AML-193 (cell line): ENCODE results near the gene PKNOX2.
A peak's percentile ranks its signal among the peaks of the same experiment; 100 is the strongest.

Source experiments
- DNase-seq, 2 experiments: peaks; one replicate each; lab custom pipeline; 2025; lab: John Stamatoyannopoulos, UW

PKNOX2 gene

GRCh38 chr11:125337836-125338834 is 173.6 kb downstream of the PKNOX2 start:
- no peak for DNase-seq

- DNase-seq, result no peak
Measured at GRCh38 chr11:125338886-125339811, 174.6 kb downstream of the PKNOX2 start.

GRCh38 chr11:125341676-125342075 is 177.1 kb downstream of the PKNOX2 start:
- no peak for DNase-seq

GRCh38 chr11:125342281-125342930 is 177.9 kb downstream of the PKNOX2 start:
- no peak for DNase-seq

- DNase-seq, result no peak
Measured at GRCh38 chr11:125343086-125343717, 178.7 kb downstream of the PKNOX2 start.

GRCh38 chr11:125343718-125344131 is 179.2 kb downstream of the PKNOX2 start:
- DNase-seq, result no peak

- DNase-seq, result no peak
Measured at GRCh38 chr11:125344846-125345420, 180.4 kb downstream of the PKNOX2 start.

- DNase-seq, result peak; percentile 22 to 58
Measured at GRCh38 chr11:125345421-125346178, 181.0 kb downstream of the PKNOX2 start.

GRCh38 chr11:125346179-125346530 is 181.6 kb downstream of the PKNOX2 start:
- no peak for DNase-seq

- DNase-seq, result no peak
Measured at GRCh38 chr11:125346565-125347260, 182.2 kb downstream of the PKNOX2 start.

- DNase-seq, result no peak
Measured at GRCh38 chr11:125347261-125347585, 182.7 kb downstream of the PKNOX2 start.

GRCh38 chr11:125348141-125348651 is 183.6 kb downstream of the PKNOX2 start:
- no peak for DNase-seq

- DNase-seq, result no peak
Measured at GRCh38 chr11:125348674-125349309, 184.2 kb downstream of the PKNOX2 start.

GRCh38 chr11:125350206-125351032 is 185.9 kb downstream of the PKNOX2 start:
- DNase-seq, result no peak

GRCh38 chr11:125351033-125351867 is 186.7 kb downstream of the PKNOX2 start:
- no peak for DNase-seq

- DNase-seq, result no peak
Measured at GRCh38 chr11:125351868-125352250, 187.3 kb downstream of the PKNOX2 start.

- DNase-seq, result no peak
Measured at GRCh38 chr11:125356797-125357196, 192.2 kb downstream of the PKNOX2 start.
